Gastroesophageal sphincter (tissue), 3 donors: Measurements from ENCODE around the gene TBC1D14.
"Not testable (repeated sequence)": the region's sequence is repeated elsewhere in the genome, so short reads cannot be mapped to it uniquely, and the experiment has no call there.

Experiments used
- POLR2A ChIP-seq, 2 donors: fragments of 450-650 bp; IDR thresholded peaks; one replicate each; pipeline ENCODE4 v1.6.1; 2017; ENCODE audit warnings: antibody characterized with exemption in 2 of 2, mild to moderate bottlenecking in 2 of 2, moderate library complexity in 1 of 2
- TF ChIP-seq, protein P1 (sequence below), 4 experiments: fragments of 200-600 bp in 2 of 4; fragments of 450-650 bp in 2 of 4; sonication (generic) in 1 of 4; IDR thresholded peaks; one replicate each; pipeline ENCODE4 v1.5.1; 2017 to 2019; ENCODE audit warnings: antibody characterized with exemption in 4 of 4, mild to moderate bottlenecking in 2 of 4, moderate library complexity in 2 of 4

DNA sequence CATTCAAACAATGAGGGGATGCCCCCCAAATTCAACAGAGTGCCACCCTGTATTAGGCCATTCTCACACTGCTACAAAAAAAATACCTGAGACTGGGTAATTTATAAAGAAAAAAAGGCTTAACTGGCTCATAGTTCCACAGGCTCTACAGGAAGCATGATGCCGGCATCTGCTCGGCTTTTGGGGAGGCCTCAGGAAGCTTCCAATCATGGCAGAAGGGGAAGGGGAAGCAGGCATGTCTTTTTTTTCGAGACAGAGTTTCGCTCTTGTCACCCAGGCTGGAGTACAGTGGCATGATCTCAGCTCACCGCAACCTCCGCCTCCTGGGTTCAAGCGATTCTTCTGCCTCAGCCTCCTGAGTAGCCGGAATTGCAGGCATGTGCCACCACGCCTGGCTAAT is 18.7 kb upstream of the TBC1D14 start:
- not testable (repeated sequence) for TF ChIP-seq POLR2A (IDR thresholded peaks at IDR 0.05)
- TF ChIP-seq, protein P1, sequence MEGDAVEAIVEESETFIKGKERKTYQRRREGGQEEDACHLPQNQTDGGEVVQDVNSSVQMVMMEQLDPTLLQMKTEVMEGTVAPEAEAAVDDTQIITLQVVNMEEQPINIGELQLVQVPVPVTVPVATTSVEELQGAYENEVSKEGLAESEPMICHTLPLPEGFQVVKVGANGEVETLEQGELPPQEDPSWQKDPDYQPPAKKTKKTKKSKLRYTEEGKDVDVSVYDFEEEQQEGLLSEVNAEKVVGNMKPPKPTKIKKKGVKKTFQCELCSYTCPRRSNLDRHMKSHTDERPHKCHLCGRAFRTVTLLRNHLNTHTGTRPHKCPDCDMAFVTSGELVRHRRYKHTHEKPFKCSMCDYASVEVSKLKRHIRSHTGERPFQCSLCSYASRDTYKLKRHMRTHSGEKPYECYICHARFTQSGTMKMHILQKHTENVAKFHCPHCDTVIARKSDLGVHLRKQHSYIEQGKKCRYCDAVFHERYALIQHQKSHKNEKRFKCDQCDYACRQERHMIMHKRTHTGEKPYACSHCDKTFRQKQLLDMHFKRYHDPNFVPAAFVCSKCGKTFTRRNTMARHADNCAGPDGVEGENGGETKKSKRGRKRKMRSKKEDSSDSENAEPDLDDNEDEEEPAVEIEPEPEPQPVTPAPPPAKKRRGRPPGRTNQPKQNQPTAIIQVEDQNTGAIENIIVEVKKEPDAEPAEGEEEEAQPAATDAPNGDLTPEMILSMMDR (IDR thresholded peaks at IDR 0.05), result not testable (repeated sequence)
